Spleen (tissue), 7 donors: ENCODE results near the gene PHKA1.

Experiments
- POLR2A ChIP-seq, 3 donors: fragments of 450-650 bp; IDR thresholded peaks; one replicate each; pipeline ENCODE4 v1.5.1; 2017; ENCODE audit warnings: antibody characterized with exemption in 3 of 3, mild to moderate bottlenecking in 1 of 3
- TF ChIP-seq, protein P1 (sequence below), 11 experiments: fragments of 200-600 bp in 7 of 11; fragments of 450-650 bp in 4 of 11; sonication (generic) in 4 of 11; IDR thresholded peaks in 8 of 11; conservative IDR thresholded peaks in 3 of 11; 1 replicate in 7 of 11; 2 replicates in 4 of 11; pipeline versions ENCODE4 v1.4.0 to v1.8.0; 2016 to 2021; ENCODE audit warnings: antibody characterized with exemption in 11 of 11, inconsistent platforms in 4 of 11, mild to moderate bottlenecking in 1 of 11
- donor health status: DM: no; HTN: no; CAD: no; lungs with moderate emphysema.
- donor health status: DM: no; HTN: no; CAD: no.
- donor health status: DM: no; HTN: no; CAD: no.

DNA sequence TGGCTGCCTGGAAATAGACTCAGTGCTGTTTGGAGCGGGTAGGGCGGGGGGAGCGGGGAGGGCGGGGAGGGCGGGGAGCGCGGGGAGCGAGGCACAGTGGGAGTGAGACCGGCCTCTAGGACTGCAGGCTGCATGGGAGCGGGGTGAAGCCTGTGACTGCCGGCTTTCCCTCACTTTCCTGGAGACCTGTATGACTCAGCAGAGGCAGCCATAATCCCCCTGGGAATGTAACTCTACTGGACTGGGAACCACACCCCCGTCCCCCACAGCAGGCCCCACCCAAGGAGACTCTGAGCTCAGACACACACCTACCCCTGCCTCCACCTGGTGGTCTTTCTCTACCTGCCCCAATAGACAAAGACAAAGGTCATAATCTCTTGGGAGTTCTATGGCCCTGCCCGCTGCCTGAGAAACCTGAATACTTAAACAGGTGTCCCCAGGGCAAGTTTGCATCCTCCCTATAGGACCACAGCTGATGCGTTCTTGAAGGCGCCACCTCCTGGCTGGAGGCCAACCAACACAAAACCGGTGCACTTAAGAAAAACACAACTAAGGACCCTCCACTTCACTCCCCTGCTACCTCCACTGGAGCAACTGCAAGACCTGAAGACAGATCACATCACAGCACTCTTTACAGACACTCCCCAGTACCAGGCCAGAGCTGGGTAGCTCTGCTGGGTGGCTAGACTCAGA lies 159.5 kb downstream of the PHKA1 start:
- TF ChIP-seq, protein P1, sequence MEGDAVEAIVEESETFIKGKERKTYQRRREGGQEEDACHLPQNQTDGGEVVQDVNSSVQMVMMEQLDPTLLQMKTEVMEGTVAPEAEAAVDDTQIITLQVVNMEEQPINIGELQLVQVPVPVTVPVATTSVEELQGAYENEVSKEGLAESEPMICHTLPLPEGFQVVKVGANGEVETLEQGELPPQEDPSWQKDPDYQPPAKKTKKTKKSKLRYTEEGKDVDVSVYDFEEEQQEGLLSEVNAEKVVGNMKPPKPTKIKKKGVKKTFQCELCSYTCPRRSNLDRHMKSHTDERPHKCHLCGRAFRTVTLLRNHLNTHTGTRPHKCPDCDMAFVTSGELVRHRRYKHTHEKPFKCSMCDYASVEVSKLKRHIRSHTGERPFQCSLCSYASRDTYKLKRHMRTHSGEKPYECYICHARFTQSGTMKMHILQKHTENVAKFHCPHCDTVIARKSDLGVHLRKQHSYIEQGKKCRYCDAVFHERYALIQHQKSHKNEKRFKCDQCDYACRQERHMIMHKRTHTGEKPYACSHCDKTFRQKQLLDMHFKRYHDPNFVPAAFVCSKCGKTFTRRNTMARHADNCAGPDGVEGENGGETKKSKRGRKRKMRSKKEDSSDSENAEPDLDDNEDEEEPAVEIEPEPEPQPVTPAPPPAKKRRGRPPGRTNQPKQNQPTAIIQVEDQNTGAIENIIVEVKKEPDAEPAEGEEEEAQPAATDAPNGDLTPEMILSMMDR (IDR thresholded peaks at IDR 0.05 in 8 of 11, conservative IDR thresholded peaks at IDR 0.05 in 3 of 11): no peak
- TF ChIP-seq POLR2A (IDR thresholded peaks at IDR 0.05): no peak
